ENCODE results near the gene MFAP3. TPM values are rescaled to one million over a fixed set of nuclear protein-coding genes. Genes with fewer than 3 reads are reported as not detected.

MFAP3 gene
- 51.6 and 84.0 TPM in 2 replicates for total RNA-seq

DNA sequence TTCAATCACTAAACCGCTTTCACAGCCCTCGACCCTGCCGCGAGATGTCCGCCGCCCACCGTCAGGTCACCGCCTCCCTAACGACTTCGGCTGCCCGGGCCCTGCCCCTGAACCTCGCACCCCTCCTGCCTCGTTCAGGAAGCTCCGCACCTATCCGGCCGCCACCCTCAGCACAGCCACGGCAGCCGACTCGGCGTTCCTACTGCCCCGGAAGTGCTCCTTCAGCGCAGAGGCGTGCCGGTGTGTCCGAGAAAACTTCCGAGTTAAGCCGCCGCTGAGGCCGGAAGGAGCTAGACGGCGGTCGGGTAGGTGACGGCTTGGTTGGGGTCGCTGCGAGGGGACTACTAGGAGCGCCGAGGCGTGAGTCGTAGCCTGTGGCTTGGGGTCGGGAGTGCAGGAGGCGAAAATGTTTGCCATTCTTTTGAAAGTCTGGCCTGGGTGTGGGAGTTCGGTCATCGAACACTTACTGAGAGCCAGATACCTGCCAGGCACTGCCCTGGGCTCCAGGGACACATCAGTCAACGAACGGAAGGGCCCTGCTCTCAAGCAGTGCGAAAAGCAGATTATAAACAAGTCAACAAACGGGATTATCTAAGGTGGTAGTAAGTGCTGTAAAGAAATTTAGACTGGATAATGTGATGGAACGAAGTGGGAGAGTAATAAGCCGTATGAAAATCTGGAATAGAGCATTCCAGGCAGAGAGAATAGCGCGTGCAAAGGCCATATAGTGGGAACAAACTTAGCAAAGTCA lies at the start of gene MFAP3, which contains the start of gene FAM114A2:
Gene MFAP3 (plus strand): TSS at position 261 of the 751 bp plus-strand sequence. CDS start 10,756 bp downstream, outside the sequence.
Gene FAM114A2 (minus strand): TSS at position 204 of the 751 bp plus-strand sequence. CDS start 3,957 bp downstream, outside the sequence.

Other genes with a start within 250 kb of the MFAP3 start
- gene FAM114A2, start 57 bp upstream of the MFAP3 start, total RNA-seq = 26.5 and 26.9 TPM in 2 replicates
- gene GALNT10, start 151.8 kb downstream of the MFAP3 start, total RNA-seq = 28.2 and 178 TPM in 2 replicates

Measured in placental pericyte (primary cell).